Hypothalamus (tissue), 51 donors: ENCODE measurements around the gene MVB12B.
"Not testable (repeated sequence)": the region's sequence is repeated elsewhere in the genome, so short reads cannot be mapped to it uniquely, and the experiment has no call there.

Source experiments
- DNase-seq, 51 donors: peaks; one replicate each; lab custom pipeline; 2025; lab: John Stamatoyannopoulos, UW

Gene MVB12B

DNA sequence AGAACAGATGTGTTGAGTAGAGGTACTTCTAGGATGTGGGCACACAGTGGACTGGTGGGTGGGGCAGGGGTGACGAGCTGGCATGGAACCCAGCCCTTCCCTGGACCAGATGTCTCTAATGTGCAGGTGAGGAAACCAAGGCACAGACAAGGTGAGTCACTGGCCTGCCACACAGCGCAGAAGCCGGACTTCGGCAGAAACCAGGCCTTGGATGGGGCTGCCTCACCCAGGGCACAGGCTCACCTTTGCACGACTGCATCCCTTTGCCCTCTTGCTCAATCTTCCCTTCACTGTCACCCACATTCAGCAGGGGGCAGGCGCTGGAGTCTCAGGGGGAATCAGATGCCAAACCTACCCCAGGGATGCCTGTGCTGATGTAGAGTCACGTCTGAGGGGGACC is 221.7 kb downstream of the MVB12B start:
- DNase-seq = no peak

DNA sequence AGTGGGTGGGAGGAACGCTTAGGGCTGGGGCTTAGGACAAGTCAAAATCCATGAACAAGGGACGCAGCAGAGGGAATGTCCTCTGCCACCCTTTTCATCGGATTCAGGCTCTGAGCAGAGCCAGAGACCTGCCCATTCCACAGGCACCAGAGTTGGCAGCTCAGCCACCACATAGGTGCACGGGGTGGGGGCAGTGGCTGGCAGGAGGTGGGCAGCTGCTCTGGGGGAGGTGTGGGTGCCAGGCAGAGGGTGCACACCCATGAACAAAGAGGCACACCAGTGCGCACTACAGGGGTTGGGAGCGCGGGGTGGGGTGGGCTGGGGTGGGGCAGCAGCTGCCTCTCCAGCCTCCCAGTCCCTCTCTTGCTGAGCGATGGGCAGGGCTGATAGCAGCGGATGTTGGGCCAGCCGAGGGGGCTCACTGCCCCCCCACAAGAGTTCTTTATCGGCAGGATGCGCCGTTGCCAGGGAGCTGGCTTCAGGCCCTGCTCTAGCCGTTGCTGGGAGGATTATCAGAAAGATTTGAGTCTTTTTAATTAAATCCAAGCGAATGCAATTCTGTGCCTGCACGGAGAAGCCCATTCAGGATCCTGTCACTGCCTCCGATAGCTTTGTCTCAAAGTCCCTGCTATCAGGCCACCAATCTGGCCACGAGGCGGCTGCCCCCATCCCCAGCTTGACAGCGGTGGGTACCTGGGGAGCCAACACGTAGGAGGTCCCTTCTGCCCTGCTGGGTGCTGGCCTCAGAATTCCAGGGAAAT is 222.8 kb downstream of the MVB12B start:
- no peak for DNase-seq

DNA sequence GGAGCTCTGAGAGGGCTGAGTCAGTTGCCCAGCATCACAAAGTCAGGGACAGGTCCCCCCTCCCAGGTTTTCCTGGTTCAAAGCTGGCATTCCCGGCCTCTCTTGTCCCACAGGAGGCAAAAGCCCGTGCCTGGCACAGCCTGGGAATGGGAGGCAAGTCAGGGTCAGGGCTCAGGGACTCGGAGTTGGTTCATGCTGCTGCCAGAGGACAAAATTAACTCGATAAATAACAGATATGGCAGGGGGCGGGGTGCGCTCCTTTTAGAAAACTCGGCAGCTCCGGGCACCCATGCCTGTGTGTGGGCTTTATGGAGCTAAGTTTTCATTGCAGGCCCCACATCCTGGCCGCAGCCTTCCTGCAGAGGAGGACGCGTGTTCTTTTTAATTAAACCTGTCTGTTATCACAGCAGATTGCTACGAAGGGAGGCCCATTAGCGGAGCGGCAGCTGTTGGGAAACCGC is 224.3 kb downstream of the MVB12B start:
- DNase-seq = no peak

DNA sequence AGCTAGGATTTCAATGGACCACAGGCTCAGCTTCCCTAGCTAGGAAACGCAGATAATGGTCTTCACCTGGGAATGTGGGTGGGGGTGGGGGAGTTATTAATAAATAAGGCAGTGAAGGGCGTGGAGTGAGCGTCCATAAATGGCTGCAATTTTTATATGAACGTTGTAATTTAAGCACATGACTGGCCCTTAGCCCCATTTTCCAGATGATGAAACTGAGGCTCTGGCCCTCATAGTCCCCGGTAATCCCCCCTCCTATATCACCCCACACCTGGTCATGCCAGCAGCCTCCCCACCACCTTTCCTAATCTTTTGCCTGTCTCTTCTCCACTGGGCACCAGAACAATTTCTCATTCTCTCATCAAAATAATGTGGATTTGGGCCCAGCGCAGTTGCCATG is 225.2 kb downstream of the MVB12B start:
- DNase-seq = no peak

DNA sequence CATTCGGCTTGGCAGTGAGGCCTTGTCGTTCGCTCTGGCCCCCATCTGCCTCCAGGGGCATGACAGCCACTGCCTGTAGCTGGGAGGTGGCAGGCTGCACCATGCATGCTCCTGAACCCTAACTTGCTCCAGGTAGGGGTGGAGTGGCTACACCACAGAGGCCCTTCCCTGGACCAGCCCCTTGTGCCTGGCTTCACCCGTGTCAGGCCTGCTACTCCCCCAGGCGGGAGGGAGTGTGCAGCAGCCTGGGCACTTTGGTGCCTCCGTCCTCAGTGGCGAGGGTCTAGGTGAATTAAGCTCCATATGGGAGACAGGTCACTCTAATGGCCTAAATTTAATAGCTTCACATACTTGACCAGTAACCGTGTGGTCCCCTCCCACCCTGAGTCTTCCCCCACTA is 227.7 kb downstream of the MVB12B start:
- no peak for DNase-seq

DNA sequence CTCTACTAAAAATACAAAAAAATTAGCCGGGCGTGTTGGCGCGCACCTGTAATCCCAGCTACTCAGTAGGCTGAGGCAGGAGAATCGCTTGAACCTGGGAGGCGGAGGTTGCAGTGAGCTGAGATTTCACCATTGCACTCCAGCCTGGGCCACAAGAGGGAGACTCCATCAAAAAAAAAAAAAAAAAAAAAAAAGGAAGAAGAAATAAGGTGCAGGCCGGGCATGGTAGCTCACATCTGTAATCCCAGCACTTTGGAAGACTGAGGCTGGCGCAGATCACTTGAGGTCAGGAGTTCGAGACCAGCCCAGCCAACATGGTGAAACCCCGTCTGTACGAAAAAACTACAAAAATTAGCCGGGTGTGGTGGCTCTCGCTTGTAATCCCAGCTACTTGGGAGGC is 228.8 kb downstream of the MVB12B start:
- DNase-seq = not testable (repeated sequence)
